Heart right ventricle (tissue), 16 donors: Measurements from ENCODE around the gene NEK10. TPM values are rescaled to one million over a fixed set of nuclear protein-coding genes. Genes with fewer than 3 reads are reported as not detected.
A peak's percentile ranks its signal among the peaks of the same experiment; 100 is the strongest.

Experiments used
- ATAC-seq, 8 donors: fragments of 200-7000 bp; cut with Tn5 transposase; one replicate each; pipeline ENCODE4 v1.9.1; 2020; ENCODE audit warnings: mild to moderate bottlenecking in 8 of 8, moderate library complexity in 8 of 8, moderate number of reproducible peaks in 1 of 8
- DNase-seq, 2 donors: peaks; one replicate each; pipeline ENCODE4 v3.0.0-alpha.2; 2020
- H3K27ac ChIP-seq, 10 donors: fragments of 200-600 bp; sonication (generic) in 2 of 10; one replicate each; pipeline versions ENCODE4 v1.5.0 to v1.8.0; 2020 to 2022; ENCODE audit warnings: mild to moderate bottlenecking in 3 of 10
- H3K27me3 ChIP-seq, 7 donors: fragments of 200-600 bp; one replicate each; pipeline ENCODE4 v1.8.0; 2021 to 2022; ENCODE audit warnings: mild to moderate bottlenecking in 2 of 7
- H3K36me3 ChIP-seq, 9 donors: fragments of 200-600 bp; sonication (generic) in 1 of 9; one replicate each; pipeline versions ENCODE4 v1.5.0 to v1.8.0; 2020 to 2022; ENCODE audit warnings: mild to moderate bottlenecking in 2 of 9
- H3K4me1 ChIP-seq, 9 donors: fragments of 200-600 bp; sonication (generic) in 1 of 9; one replicate each; pipeline versions ENCODE4 v1.5.0 to v1.8.0; 2020 to 2022; ENCODE audit warnings: mild to moderate bottlenecking in 4 of 9
- H3K4me3 ChIP-seq, 10 donors: fragments of 200-600 bp; sonication (generic) in 2 of 10; one replicate each; pipeline versions ENCODE4 v1.5.0 to v1.8.0; 2020 to 2022; ENCODE audit warnings: mild to moderate bottlenecking in 7 of 10, moderate library complexity in 2 of 10
- H3K9me3 ChIP-seq, 11 donors: fragments of 200-600 bp in 10 of 11; sonication (generic) in 2 of 11; one replicate each; pipeline versions ENCODE4 v1.5.0 to v1.8.0; 2013 to 2022; ENCODE audit warnings: mild to moderate bottlenecking in 2 of 11, control low read depth in 1 of 11, moderate library complexity in 1 of 11
- CTCF ChIP-seq, 9 donors: fragments of 200-600 bp; sonication (generic) in 2 of 9; IDR thresholded peaks; one replicate each; pipeline versions ENCODE4 v1.5.0 to v1.8.0; 2021 to 2022; ENCODE audit warnings: antibody characterized with exemption in 9 of 9, mild to moderate bottlenecking in 5 of 9, moderate library complexity in 1 of 9
- WGBS, 2 donors: extraction: QIAGEN DNeasy Blood & Tissue Kit; methylation state at CpG; one replicate each; pipeline ENCODE4 v1.1.7; 2013; ENCODE audit warnings: inconsistent platforms in 1 of 2; 5-methylcytosine and 5-hydroxymethylcytosine counted together
- intact Hi-C, 10 donors: fragments of 100-400 bp; cut with DNase I; formaldehyde crosslinking; loops; one replicate each; pipeline versions ENCODE4 v1.11.1 to v1.14.2; 2022
- polyA plus RNA-seq, 2 donors: library from polyadenylated mRNA; stranded (reverse); fragments of 200-250 nt; gene quantifications; one replicate each; pipeline ENCODE4 v1.2.3, GENCODE V29; 2013
- total RNA-seq, 10 donors: library from RNA; stranded (reverse); fragmentation: NEBNext Ultra II Directional in 3 of 10; extraction: Animal tissue kit (Norgen Biotek cat#: 25700) in 3 of 10; gene quantifications; one replicate each; pipeline versions ENCODE4 v1.2.1 to v1.2.4, GENCODE V29; 2021 to 2023
- donor health status: Arrhythmogenic right ventricular cardiomyopathy.
- donor health status: ischemic (EF 13 %, LVEDD 7.1; RV severe dilation, severe dysfunction).
- donor health status: healthy with polysubstance abuse.
- donor health status: DM: no; HTN: yes; CAD: no.
- donor health status: DM: no; HTN: no; CAD: no.
- donor health status: ischemic (EF 25% LVEDD 6.9; RV normal size, moderate dysfunction).
- donor health status: ischemic (EF 25% LVEDD 5.7; RV mildly dilated, moderate dysfunction).
- donor health status: healthy.
- donor health status: DM: yes; HTN: yes; CAD: no.
- donor health status: Ischemic cardiomyopathy.
- donor health status: ischemic (EF 35%, LVEDD 5.7; RV mildly dilated, moderate dysfunction).
- donor health status: nonischemic (EF 11% LVEDD 7.7; RV severe dilation, severe dysfunction).
- donor health status: DM: yes; HTN: yes; CAD: no.
- donor health status: PGD.
- donor health status: ischemic (EF 29% LVEDD 5.4; RV normal size, mild dysfunction).
- donor health status: nonischemic (EF 23%, LVEDD 6.1; RV moderate dilation, normal function).

NEK10 gene
- total and polyA plus RNA-seq, 12 donors, result 0.36 to 17.5 (median 7.8) TPM

GRCh38 chr3:27344192-27344591 lies 25.0 kb downstream of the NEK10 start:
- DNase-seq, result no peak
- intact Hi-C loops, result no loop called here
- no peak for TF ChIP-seq CTCF (IDR thresholded peaks at IDR 0.05)
- Histone ChIP-seq H3K27me3 (no peaks in the 10 kb centered on the region), H3K9me3 (no peaks in the 10 kb centered on the region), H3K36me3 (no peaks in the 10 kb centered on the region), H3K27ac (peak overlapping the region in 3 of 10 donors; percentile 18 to 80 (median 52)), H3K4me3 (no peak overlapping the region), H3K4me1 (peaks cover 0 to 37% (median 6%) of the 10 kb centered on the region in 9 donors)
- no peak for ATAC-seq
- WGBS, 2 donors, result 92 to 96% methylated on average over 3 of the region's 3 CpGs

GRCh38 chr3:27342267-27342666 lies 26.9 kb downstream of the NEK10 start:
- DNase-seq (no peak), ATAC-seq (peak in 1 of 8 donors; percentile 60)
- intact Hi-C loops, result no loop called here
- Histone ChIP-seq H3K4me3 (no peak overlapping the region), H3K4me1 (peaks cover 0 to 37% (median 6%) of the 10 kb centered on the region in 9 donors), H3K36me3 (no peaks in the 10 kb centered on the region), H3K27me3 (no peaks in the 10 kb centered on the region), H3K27ac (peak overlapping the region in 5 of 10 donors; percentile 3 to 67 (median 50)), H3K9me3 (peaks cover 0 to 7% (median 0%) of the 10 kb centered on the region in 11 donors)
- no peak for TF ChIP-seq CTCF (IDR thresholded peaks at IDR 0.05)
- WGBS, 2 donors, result 44 to 61% methylated on average over 1 of the region's 1 CpG

- TF ChIP-seq CTCF (IDR thresholded peaks at IDR 0.05), result no peak
- peaks cover 0 to 11% (median 0%) of the 10 kb centered on the region in 11 donors for H3K9me3 ChIP-seq
- no peaks in the 10 kb centered on the region for H3K27me3 ChIP-seq
- H3K36me3 ChIP-seq, result no peaks in the 10 kb centered on the region
- intact Hi-C loops, result no loop called here
- ATAC-seq (no peak), DNase-seq (no peak)
- H3K4me3 ChIP-seq, result no peak overlapping the region
- 37 to 47% methylated on average over 1 of the region's 1 CpG for WGBS, 2 donors
- H3K27ac ChIP-seq, result no peak overlapping the region
- H3K4me1 ChIP-seq, result peaks cover 0 to 30% (median 0%) of the 10 kb centered on the region in 9 donors
Observed at GRCh38 chr3:27340534-27340933, 28.6 kb downstream of the NEK10 start.

- H3K9me3 ChIP-seq, result peaks cover 0 to 11% (median 0%) of the 10 kb centered on the region in 11 donors
- H3K4me1 ChIP-seq, result no peaks in the 10 kb centered on the region
- 93 to 96% methylated on average over 1 of the region's 1 CpG for WGBS, 2 donors
- ATAC-seq (no peak), DNase-seq (no peak)
- no peak overlapping the region for H3K27ac ChIP-seq
- TF ChIP-seq CTCF (IDR thresholded peaks at IDR 0.05), result no peak
- intact Hi-C loops, result no loop called here
- H3K27me3 ChIP-seq, result no peaks in the 10 kb centered on the region
- no peak overlapping the region for H3K4me3 ChIP-seq
- no peaks in the 10 kb centered on the region for H3K36me3 ChIP-seq
Observed at GRCh38 chr3:27335571-27335970, 33.6 kb downstream of the NEK10 start.
